Activated CD4-positive, alpha-beta T cell treated with anti-CD3 and anti-CD28 coated beads, Interleukin-2, Interleukin-6, amounts not matched to agents 100 ng/mL and 50 ng/mL, durations not matched to agents 16 hours and 8 hours (primary cell): ENCODE results near the gene SCGB2A2.

Experiments used
- DNase-seq: peaks from one replicate; pipeline ENCODE4 v3.0.0-alpha.2; 2020

The SCGB2A2 gene

GRCh38 chr11:62307950-62308349 lies 38.0 kb downstream of the SCGB2A2 start:
- no peak for DNase-seq

GRCh38 chr11:62309991-62310390 lies 40.0 kb downstream of the SCGB2A2 start:
- no peak for DNase-seq

GRCh38 chr11:62315431-62315830 lies 45.5 kb downstream of the SCGB2A2 start:
- DNase-seq, result no peak

- DNase-seq, result no peak
Observed at GRCh38 chr11:62322524-62322923, 52.6 kb downstream of the SCGB2A2 start.
